ENCODE data around the gene MAT2A. TPM values are rescaled to one million over a fixed set of nuclear protein-coding genes. Genes with fewer than 3 reads are reported as not detected.

Gene MAT2A
- total and polyA plus RNA-seq, 10 of the 15 experiments (the other 5 are each of a cell fraction or from before 2014, with no cell fraction given): 97.6 to 408 (median 290) TPM

DNA sequence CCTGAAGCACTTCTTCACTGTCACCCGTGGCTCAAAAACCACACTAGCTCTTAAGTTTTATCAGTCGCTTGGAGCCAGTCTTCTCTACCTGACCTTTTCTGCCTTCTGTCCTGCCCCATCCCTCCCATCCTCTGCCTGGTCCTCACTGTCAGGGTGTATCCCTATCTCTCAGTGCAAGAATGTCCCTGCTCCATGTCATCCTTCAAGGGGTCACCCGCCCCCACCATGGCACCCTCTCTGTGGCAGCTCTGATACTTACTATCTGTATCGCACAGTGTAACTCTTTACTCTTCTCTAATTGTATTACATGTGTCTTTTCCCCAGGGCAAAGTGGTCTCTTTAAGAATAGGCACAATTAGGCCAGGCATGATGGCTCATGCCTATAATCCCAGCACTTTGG lies 49.7 kb downstream of the MAT2A start:
- CTCF ChIA-PET: no interaction called here
- no peaks in the 10 kb centered on the region for H4K20me1 ChIP-seq (ENCODE audit: control insufficient read depth, insufficient read depth)
- intact Hi-C loops (cut with micrococcal nuclease; ENCODE audit: unreplicated experiment): no loop called here
- SMC1A ChIA-PET (ENCODE audit: uncharacterized antibody, unreplicated experiment): no interaction called here
- ATAC-seq (no peak), FAIRE-seq (no peak), DNase-seq (ENCODE audit: low read depth, low spot score) (no peak)
- H3K4me3 ChIP-seq: no peak overlapping the region
- H3K4me2 ChIP-seq (ENCODE audit: control insufficient read depth, insufficient read depth): no peak overlapping the region
- H3K36me3 ChIP-seq (ENCODE audit: control insufficient read depth in 2 of 2, insufficient read depth in 2 of 2, low read length in 1 of 2): no peaks in the 10 kb centered on the region
- in situ Hi-C loops (cut with MboI): no loop called here
- no TSS peak for BruUV-seq (replicated peaks)
- H3K79me2 ChIP-seq (ENCODE audit: control insufficient read depth, insufficient read depth, low read length): no peaks in the 10 kb centered on the region; the same call in 1 of the 2 replicates
- TF ChIP-seq, protein P1, sequence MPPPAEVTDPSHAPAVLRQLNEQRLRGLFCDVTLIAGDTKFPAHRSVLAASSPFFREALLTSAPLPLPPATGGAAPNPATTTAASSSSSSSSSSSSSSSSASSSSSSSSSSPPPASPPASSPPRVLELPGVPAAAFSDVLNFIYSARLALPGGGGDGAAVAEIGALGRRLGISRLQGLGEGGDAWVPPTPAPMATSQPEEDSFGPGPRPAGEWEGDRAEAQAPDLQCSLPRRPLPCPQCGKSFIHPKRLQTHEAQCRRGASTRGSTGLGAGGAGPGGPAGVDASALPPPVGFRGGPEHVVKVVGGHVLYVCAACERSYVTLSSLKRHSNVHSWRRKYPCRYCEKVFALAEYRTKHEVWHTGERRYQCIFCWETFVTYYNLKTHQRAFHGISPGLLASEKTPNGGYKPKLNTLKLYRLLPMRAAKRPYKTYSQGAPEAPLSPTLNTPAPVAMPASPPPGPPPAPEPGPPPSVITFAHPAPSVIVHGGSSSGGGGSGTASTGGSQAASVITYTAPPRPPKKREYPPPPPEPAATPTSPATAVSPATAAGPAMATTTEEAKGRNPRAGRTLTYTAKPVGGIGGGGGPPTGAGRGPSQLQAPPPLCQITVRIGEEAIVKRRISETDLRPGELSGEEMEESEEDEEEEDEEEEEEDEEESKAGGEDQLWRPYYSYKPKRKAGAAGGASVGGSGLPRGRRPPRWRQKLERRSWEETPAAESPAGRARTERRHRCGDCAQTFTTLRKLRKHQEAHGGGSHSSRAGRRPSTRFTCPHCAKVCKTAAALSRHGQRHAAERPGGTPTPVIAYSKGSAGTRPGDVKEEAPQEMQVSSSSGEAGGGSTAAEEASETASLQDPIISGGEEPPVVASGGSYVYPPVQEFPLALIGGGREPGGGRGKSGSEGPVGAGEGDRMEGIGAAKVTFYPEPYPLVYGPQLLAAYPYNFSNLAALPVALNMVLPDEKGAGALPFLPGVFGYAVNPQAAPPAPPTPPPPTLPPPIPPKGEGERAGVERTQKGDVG (CRISPR knock-in tag; IDR thresholded peaks at IDR 0.05): no peak
- no peak for TF ChIP-seq SMAD1 (IDR thresholded peaks at IDR 0.05; ENCODE audit: low read depth, partially characterized antibody)
- TF ChIP-seq, protein P2, sequence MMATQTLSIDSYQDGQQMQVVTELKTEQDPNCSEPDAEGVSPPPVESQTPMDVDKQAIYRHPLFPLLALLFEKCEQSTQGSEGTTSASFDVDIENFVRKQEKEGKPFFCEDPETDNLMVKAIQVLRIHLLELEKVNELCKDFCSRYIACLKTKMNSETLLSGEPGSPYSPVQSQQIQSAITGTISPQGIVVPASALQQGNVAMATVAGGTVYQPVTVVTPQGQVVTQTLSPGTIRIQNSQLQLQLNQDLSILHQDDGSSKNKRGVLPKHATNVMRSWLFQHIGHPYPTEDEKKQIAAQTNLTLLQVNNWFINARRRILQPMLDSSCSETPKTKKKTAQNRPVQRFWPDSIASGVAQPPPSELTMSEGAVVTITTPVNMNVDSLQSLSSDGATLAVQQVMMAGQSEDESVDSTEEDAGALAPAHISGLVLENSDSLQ (IDR thresholded peaks at IDR 0.05): no peak
- H2AFZ ChIP-seq (ENCODE audit: control insufficient read depth, low read depth, low read length): no peak overlapping the region
- 72% methylated on average over 4 of the region's 4 CpGs for WGBS (ENCODE audit: insufficient coverage, insufficient replicate concordance, low lambda C conversion rate, missing lambda C conversion rate)
- H3K4me1 ChIP-seq (ENCODE audit: control insufficient read depth, insufficient read depth, low read length): peaks cover 18% of the 10 kb centered on the region
- POLR2A ChIA-PET: no interaction called here
- H3K27ac ChIP-seq (ENCODE audit: control insufficient read depth, insufficient read depth): no peak overlapping the region
- no peaks in the 10 kb centered on the region for H3K9me3 ChIP-seq (replicated peaks; ENCODE audit: control insufficient read depth, insufficient read depth, low read length)
- no peak overlapping the region for H3K9ac ChIP-seq (ENCODE audit: control insufficient read depth, insufficient read depth, low read length)
- H3K27me3 ChIP-seq (replicated peaks in 1 of 2; ENCODE audit: control insufficient read depth in 2 of 2, insufficient read depth in 2 of 2, low read length in 1 of 2): no peaks in the 10 kb centered on the region
- RAD21 ChIA-PET (ENCODE audit: unreplicated experiment): no interaction called here
